GM23248 (cell line): ENCODE results near the gene DDA1. TPM values are rescaled to one million over a fixed set of nuclear protein-coding genes. Genes with fewer than 3 reads are reported as not detected.
"Not testable (repeated sequence)": the region's sequence is repeated elsewhere in the genome, so short reads cannot be mapped to it uniquely, and the experiment has no call there.

Source experiments
- DNase-seq: peaks from one replicate; pipeline ENCODE4 v3.0.0-alpha.2; 2015
- H2AFZ ChIP-seq: fragments of 200-600 bp; sonication (generic); 2 replicates; pipeline ENCODE4 v1.6.1; 2016; ENCODE audit warnings: antibody characterized with exemption
- H3F3A ChIP-seq: fragments of 200-600 bp; sonication (generic); 2 replicates; pipeline ENCODE4 v1.6.1; 2016; ENCODE audit warnings: mild to moderate bottlenecking, antibody characterized with exemption, mixed run types; ENCODE audit not compliant: insufficient read depth
- H3K27ac ChIP-seq: fragments of 200-600 bp; sonication (generic); 2 replicates; pipeline ENCODE4 v1.5.1; 2016; ENCODE audit warnings: mild to moderate bottlenecking
- H3K27me3 ChIP-seq: fragments of 200-600 bp; sonication (generic); replicated peaks from 2 replicates; pipeline ENCODE4 v1.6.1; 2016; ENCODE audit warnings: mild to moderate bottlenecking; ENCODE audit not compliant: insufficient read depth
- H3K36me3 ChIP-seq: fragments of 200-600 bp; sonication (generic); 2 replicates; pipeline ENCODE4 v1.6.1; 2016; ENCODE audit warnings: low read depth, mild to moderate bottlenecking
- H3K4me1 ChIP-seq: fragments of 200-600 bp; sonication (generic); 2 replicates; pipeline ENCODE4 v1.6.1; 2016; ENCODE audit warnings: mild to moderate bottlenecking; ENCODE audit not compliant: insufficient read depth
- H3K4me2 ChIP-seq: fragments of 200-600 bp; sonication (generic); one replicate; pipeline ENCODE4 v1.6.1; 2016; ENCODE audit warnings: mild to moderate bottlenecking; ENCODE audit not compliant: unreplicated experiment
- H3K4me3 ChIP-seq: fragments of 200-600 bp; sonication (generic); 2 replicates; pipeline ENCODE4 v1.5.1; 2016; ENCODE audit warnings: mild to moderate bottlenecking
- H3K79me2 ChIP-seq: fragments of 200-600 bp; sonication (generic); 2 replicates; pipeline ENCODE4 v1.6.1; 2016; ENCODE audit warnings: mild to moderate bottlenecking; ENCODE audit not compliant: insufficient read depth
- H3K9ac ChIP-seq: fragments of 200-600 bp; sonication (generic); 2 replicates; pipeline ENCODE4 v1.6.1; 2016; ENCODE audit warnings: mild to moderate bottlenecking
- H3K9me2 ChIP-seq: fragments of 200-600 bp; sonication (generic); 2 replicates; pipeline ENCODE4 v1.6.1; 2016; ENCODE audit warnings: mixed run types, mild to moderate bottlenecking, moderate library complexity; ENCODE audit not compliant: insufficient read depth
- H3K9me3 ChIP-seq: fragments of 200-600 bp; sonication (generic); one replicate; pipeline ENCODE4 v1.6.1; 2017; ENCODE audit warnings: low read depth
- H4K20me1 ChIP-seq: fragments of 200-600 bp; sonication (generic); 2 replicates; pipeline ENCODE4 v1.6.0; 2016; ENCODE audit not compliant: insufficient read depth
- EZH2 ChIP-seq: fragments of 200-600 bp; sonication (generic); IDR thresholded peaks from 2 replicates; pipeline ENCODE4 v1.6.1; 2018; ENCODE audit warnings: antibody characterized with exemption, mild to moderate bottlenecking; ENCODE audit not compliant: insufficient read depth, poor library complexity, severe bottlenecking
- EZH2phosphoT487 ChIP-seq: fragments of 200-600 bp; sonication (generic); IDR thresholded peaks from 2 replicates; pipeline ENCODE4 v1.6.1; 2018; ENCODE audit warnings: antibody characterized with exemption, moderate library complexity, mild to moderate bottlenecking, low read depth; ENCODE audit not compliant: insufficient read depth
- WGBS, 2 experiments: methylation state at CpG; one replicate each; pipeline ENCODE4 v1.1.6; 2015 to 2017; ENCODE audit warnings: low lambda C conversion rate in 2 of 2, low coverage in 1 of 2; ENCODE audit errors: missing lambda C conversion rate in 2 of 2; 5-methylcytosine and 5-hydroxymethylcytosine counted together
- in situ Hi-C: fragments of 300-500 bp; cut with MboI; formaldehyde crosslinking; loops from 2 replicates; pipeline ENCODE4 v1.15.0; 2020
- polyA plus RNA-seq: library from polyadenylated mRNA; unstranded; fragments of >200 nt; fragmentation: Nextera tagmentation; extraction: Ambion mirVana; gene quantifications from 2 replicates; pipeline ENCODE4 v1.2.1, GENCODE V29; 2016
- total RNA-seq: library from RNA; depleted of rRNA; stranded (reverse); fragments of >200 nt; shearing (Covaris generic); gene quantifications from 2 replicates; pipeline ENCODE4 v1.2.3, GENCODE V29; 2014

DDA1 gene
- total and polyA plus RNA-seq, 2 experiments from 2014 or later = 10.9 to 87.8 TPM

DNA sequence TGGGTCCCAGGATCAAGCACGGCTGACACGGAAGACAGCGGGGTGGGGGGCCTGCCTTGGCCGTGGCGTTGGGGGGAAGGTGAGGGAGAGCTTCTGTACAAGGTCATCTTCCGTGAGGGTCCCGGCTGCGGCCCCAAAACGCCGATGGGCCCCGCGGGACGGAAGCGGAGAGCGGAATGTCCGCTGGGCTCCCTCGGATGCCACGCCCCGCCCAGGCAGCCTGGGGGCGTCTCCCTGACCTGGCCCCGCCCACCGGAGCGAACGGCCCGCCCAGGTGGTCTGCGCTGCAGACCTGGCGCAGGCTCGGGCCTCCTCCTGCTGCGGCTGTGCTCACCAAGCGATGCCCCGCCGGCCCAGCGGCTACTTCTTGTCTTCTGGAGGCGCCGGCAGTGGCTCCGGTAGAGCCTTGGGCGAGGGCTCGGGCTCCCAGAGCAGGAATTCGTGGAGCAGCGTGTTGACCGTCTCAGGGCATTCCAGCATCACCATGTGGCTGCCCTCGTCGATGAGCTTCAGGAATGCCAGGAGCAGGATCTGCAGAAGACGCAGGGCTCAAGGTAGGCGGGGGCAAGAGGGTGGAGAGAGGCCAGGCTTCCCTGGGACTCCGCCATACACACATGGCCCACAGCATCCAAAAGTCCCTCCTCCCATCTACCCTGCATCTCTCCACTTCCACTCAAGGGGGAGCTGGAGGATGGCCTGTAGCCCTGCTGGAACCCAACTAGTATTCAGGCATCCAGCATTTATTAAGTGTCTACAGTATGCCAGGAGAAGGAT lies 16.9 kb upstream of the DDA1 start:
- Histone ChIP-seq H3K9me3 (no peaks in the 10 kb centered on the region), H3K27ac (peak overlapping the region; percentile 37), H3K36me3 (no peaks in the 10 kb centered on the region), H3K9ac (peak overlapping the region; percentile 64), H3K27me3 (no peaks in the 10 kb centered on the region), H3K4me2 (peak overlapping the region; percentile 83), H3K79me2 (no peaks in the 10 kb centered on the region), H2AFZ (peak overlapping the region; percentile 99), H3F3A (peaks cover 6% of the 10 kb centered on the region; the same call in 1 of the 2 replicates), H3K9me2 (no peaks in the 10 kb centered on the region), H3K4me1 (no peaks in the 10 kb centered on the region), H4K20me1 (no peaks in the 10 kb centered on the region), H3K4me3 (peak overlapping the region; percentile 83)
- TF ChIP-seq EZH2 = no peak
- no peak for TF ChIP-seq EZH2phosphoT487
- WGBS, 2 experiments = 7 to 11% methylated on average over 22 to 35 of the region's 46 CpGs
- in situ Hi-C loops = no loop called here
- DNase-seq = peak; percentile 92

DNA sequence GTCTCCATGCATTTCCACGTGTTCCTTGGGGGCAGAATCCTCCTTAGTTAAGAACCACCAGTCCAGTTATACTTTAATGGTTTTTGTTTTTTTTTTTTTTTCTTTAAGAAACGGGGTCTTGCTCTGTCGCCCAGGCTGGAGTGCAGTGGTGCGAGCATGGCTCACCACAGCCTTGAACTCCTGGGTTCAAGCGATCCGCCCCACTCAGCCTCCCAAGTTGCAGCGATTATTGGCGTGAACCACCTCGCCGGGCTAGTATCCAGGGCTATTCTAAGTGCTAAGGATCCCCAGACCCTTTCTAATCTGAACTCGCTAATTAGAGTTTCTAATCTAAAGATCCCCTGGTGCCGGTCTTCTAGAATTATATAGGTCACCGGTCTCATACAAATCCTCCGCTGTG lies 15.8 kb upstream of the DDA1 start:
- Histone ChIP-seq H3K9ac (no peak overlapping the region), H3K4me1 (no peaks in the 10 kb centered on the region), H2AFZ (no peak overlapping the region), H3K79me2 (no peaks in the 10 kb centered on the region), H3K9me3 (no peaks in the 10 kb centered on the region), H3K27ac (no peak overlapping the region), H3K36me3 (no peaks in the 10 kb centered on the region), H4K20me1 (no peaks in the 10 kb centered on the region), H3F3A (peaks cover 6% of the 10 kb centered on the region; the same call in 1 of the 2 replicates), H3K9me2 (no peaks in the 10 kb centered on the region), H3K4me3 (no peak overlapping the region), H3K4me2 (no peak overlapping the region), H3K27me3 (no peaks in the 10 kb centered on the region)
- TF ChIP-seq EZH2 (no peak), EZH2phosphoT487 (no peak)
- in situ Hi-C loops = no loop called here
- no peak for DNase-seq
- WGBS, 2 experiments = 92 to 93% methylated on average over 13 to 14 of the region's 14 CpGs

DNA sequence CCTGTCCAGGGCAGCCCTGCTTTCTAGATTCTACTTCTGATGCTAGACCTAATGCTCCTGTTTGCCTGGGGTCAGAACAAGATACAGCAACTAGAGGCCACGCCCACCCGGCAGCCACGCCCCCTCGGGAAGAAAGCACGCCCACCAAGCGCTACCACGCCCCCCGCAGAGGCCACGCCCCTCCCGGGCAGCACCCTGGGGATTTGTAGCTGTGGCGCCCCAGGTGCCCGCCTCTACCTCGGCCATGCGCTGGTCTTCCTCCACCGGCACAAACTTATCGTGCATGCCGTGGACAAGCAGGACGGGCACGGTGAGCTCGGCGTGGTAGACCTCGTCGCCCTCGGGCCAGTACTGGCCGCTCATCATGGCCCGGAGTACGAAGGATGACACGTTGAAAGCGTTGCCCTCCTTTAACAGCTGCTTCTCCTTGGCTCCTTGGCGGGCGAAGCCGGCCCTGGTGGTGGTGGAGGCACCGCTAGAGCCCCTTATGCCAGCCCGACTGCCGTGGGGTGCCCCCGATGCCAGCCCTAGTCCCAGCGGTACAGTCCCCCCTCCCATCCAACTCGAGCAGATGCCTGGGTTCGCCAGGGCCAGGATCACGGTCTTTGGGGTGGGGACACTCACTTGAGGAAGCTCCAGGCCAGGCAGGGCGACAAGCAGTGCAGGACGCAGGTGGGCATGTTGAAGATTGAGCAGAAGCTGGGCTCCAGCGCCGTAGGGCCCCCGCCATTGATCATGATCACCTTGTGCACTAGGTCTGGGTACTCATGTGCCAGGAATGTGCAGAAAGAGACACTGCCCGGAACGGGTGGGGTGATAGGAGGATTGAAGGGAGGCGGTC lies 15.1 kb upstream of the DDA1 start:
- Histone ChIP-seq H3K79me2 (no peaks in the 10 kb centered on the region), H4K20me1 (no peaks in the 10 kb centered on the region), H3K9me3 (no peaks in the 10 kb centered on the region), H3K9me2 (no peaks in the 10 kb centered on the region), H2AFZ (no peak overlapping the region), H3K4me3 (no peak overlapping the region), H3F3A (peaks cover 6% of the 10 kb centered on the region; the same call in 1 of the 2 replicates), H3K4me2 (no peak overlapping the region), H3K9ac (no peak overlapping the region), H3K27me3 (no peaks in the 10 kb centered on the region), H3K36me3 (no peaks in the 10 kb centered on the region), H3K4me1 (no peaks in the 10 kb centered on the region), H3K27ac (no peak overlapping the region)
- in situ Hi-C loops = no loop called here
- no peak for TF ChIP-seq EZH2
- no peak for TF ChIP-seq EZH2phosphoT487
- peak; percentile 49 for DNase-seq
- WGBS, 2 experiments = 77 to 94% methylated on average over 33 to 48 of the region's 48 CpGs

DNA sequence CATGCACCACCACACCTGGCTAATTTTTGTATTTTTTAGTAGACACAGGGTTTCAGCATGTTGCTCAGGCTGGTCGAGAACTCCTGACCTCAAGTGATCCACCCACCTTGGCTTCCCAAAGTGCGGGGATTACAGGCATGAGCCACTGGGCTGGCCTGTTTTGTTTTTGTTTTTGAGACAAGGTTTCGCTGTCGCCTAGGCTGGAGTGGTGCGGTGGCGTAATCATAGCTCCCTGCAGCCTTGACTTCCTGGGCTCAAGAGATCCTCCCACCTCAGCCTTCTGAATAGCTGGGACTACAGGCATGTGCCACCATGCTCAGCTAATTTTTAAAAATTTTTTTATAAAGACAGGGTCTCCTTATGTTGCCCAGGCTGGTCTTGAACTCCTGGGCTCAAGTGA lies 13.8 kb upstream of the DDA1 start:
- H3K4me2 ChIP-seq, H3K9me3 ChIP-seq, DNase-seq, H3K27ac ChIP-seq, H2AFZ ChIP-seq, H3K36me3 ChIP-seq, H3K9me2 ChIP-seq, H3K4me3 ChIP-seq, H3K79me2 ChIP-seq, H3F3A ChIP-seq, H3K27me3 ChIP-seq, H4K20me1 ChIP-seq, H3K4me1 ChIP-seq, in situ Hi-C loops, H3K9ac ChIP-seq: not testable (repeated sequence)
- WGBS, 2 experiments = 97 to 99% methylated on average over 6 of the region's 6 CpGs
